ENCODE measurements around the gene EPS8L1. TPM values are rescaled to one million over a fixed set of nuclear protein-coding genes. Genes with fewer than 3 reads are reported as not detected.

EPS8L1 gene
- total RNA-seq, 1 donor from 2014 or later: 54.0 TPM

- no peaks in the 10 kb centered on the region for H3K36me3 Mint-ChIP-seq
- no peak for TF ChIP-seq CTCF (conservative IDR thresholded peaks at IDR 0.05)
- peaks cover 72% of the 10 kb centered on the region for H3K27me3 Mint-ChIP-seq
- no peak for DNase-seq (ENCODE audit: extremely low spot score, unreplicated experiment)
- H3K4me3 Mint-ChIP-seq: peak overlapping the region; percentile 90
- peak overlapping the region; percentile 99 for H3K27ac Mint-ChIP-seq
- no peaks in the 10 kb centered on the region for H3K9me3 Mint-ChIP-seq
- peaks cover 9% of the 10 kb centered on the region for H3K4me1 Mint-ChIP-seq (ENCODE audit: unreplicated experiment)
Observed at GRCh38 chr19:55068950-55069864, 6.5 kb upstream of the EPS8L1 start.

DNA sequence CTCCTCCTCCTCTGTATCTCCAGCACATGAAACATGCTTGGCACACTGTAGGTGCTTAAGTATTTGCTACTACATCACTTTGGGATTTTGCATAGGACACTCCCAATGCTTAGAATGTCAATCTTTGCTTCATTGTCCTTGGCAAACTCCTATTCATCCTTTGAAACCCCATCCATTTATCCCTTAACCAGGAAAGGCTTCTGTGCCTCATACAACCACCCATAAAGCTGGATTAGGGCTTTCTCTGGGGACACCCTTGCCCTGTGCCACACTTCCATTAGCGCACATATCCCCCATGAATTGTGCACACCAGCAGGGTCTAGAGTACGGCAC, 5.8 kb upstream of the EPS8L1 start:
- peak overlapping the region; percentile 90 for H3K4me3 Mint-ChIP-seq
- peaks cover 9% of the 10 kb centered on the region for H3K4me1 Mint-ChIP-seq (ENCODE audit: unreplicated experiment)
- no peak for DNase-seq (ENCODE audit: extremely low spot score, unreplicated experiment)
- H3K9me3 Mint-ChIP-seq: no peaks in the 10 kb centered on the region
- TF ChIP-seq CTCF (conservative IDR thresholded peaks at IDR 0.05): no peak
- H3K27me3 Mint-ChIP-seq: peaks cover 71% of the 10 kb centered on the region
- peak overlapping the region; percentile 99 for H3K27ac Mint-ChIP-seq
- H3K36me3 Mint-ChIP-seq: no peaks in the 10 kb centered on the region

- peaks cover 74% of the 10 kb centered on the region for H3K27me3 Mint-ChIP-seq
- no peaks in the 10 kb centered on the region for H3K9me3 Mint-ChIP-seq
- H3K36me3 Mint-ChIP-seq: no peaks in the 10 kb centered on the region
- no peak for DNase-seq (ENCODE audit: extremely low spot score, unreplicated experiment)
- peak overlapping the region; percentile 90 for H3K27ac Mint-ChIP-seq
- no peak overlapping the region for H3K4me3 Mint-ChIP-seq
- no peak for TF ChIP-seq CTCF (conservative IDR thresholded peaks at IDR 0.05)
- peaks cover 9% of the 10 kb centered on the region for H3K4me1 Mint-ChIP-seq (ENCODE audit: unreplicated experiment)
Observed at GRCh38 chr19:55070466-55071128, 5.1 kb upstream of the EPS8L1 start.

DNA sequence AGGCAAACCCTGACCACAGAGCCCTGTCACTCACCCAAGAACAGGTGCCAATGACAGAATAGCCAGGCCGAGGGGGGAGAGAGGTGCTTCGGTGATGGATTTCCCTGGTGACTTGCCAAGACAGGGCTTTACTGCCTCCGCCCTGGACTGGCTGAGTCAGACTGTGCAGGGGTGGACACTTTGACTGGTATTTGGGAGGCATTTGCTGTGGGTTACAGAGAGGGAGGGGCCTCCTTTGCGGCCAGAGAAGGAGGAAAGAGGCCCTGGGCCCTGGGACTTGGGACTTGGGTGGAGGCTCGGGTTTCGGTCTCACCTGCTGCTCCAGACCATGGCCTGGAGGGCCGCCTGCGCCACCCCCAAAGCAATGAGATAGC, 4.6 kb upstream of the EPS8L1 start:
- peak overlapping the region; percentile 90 for H3K27ac Mint-ChIP-seq
- TF ChIP-seq CTCF (conservative IDR thresholded peaks at IDR 0.05): no peak
- peaks cover 70% of the 10 kb centered on the region for H3K27me3 Mint-ChIP-seq
- DNase-seq (ENCODE audit: extremely low spot score, unreplicated experiment): no peak
- H3K4me1 Mint-ChIP-seq (ENCODE audit: unreplicated experiment): peaks cover 9% of the 10 kb centered on the region
- H3K4me3 Mint-ChIP-seq: peak overlapping the region; percentile 52
- H3K9me3 Mint-ChIP-seq: no peaks in the 10 kb centered on the region
- no peaks in the 10 kb centered on the region for H3K36me3 Mint-ChIP-seq

DNA sequence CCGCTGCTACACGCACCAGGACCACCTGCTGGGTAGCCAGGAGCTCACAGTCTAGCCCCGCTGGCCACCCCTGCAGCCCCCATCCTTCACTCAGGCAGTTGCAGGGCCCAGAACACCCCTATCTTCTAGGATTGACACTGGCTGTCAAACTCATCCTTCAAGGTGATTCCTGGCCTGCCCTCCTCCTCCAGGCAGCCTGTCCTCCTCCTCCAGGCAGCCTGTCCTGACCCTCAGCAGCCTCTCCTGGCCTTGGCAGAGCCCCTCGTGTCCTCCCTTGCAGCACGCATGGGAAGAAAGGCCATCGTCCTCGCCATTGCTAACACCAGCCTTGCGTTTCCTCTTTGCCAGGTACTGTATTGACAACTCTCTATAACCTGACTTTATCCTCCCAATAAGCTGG, 3.8 kb upstream of the EPS8L1 start:
- Mint-ChIP-seq H3K4me1 (ENCODE audit: unreplicated experiment) (peaks cover 9% of the 10 kb centered on the region), H3K36me3 (no peaks in the 10 kb centered on the region), H3K9me3 (no peaks in the 10 kb centered on the region), H3K27me3 (peaks cover 68% of the 10 kb centered on the region), H3K4me3 (peak overlapping the region; percentile 66), H3K27ac (peak overlapping the region; percentile 90)
- no peak for DNase-seq (ENCODE audit: extremely low spot score, unreplicated experiment)
- no peak for TF ChIP-seq CTCF (conservative IDR thresholded peaks at IDR 0.05)
